Esophagus muscularis mucosa (tissue), 4 donors: ENCODE results near the gene HAPSTR1.

Experiments used
- CTCF ChIP-seq, 3 experiments: fragments of 200-600 bp in 2 of 3; fragments of 450-650 bp in 1 of 3; sonication (generic) in 2 of 3; IDR thresholded peaks; one replicate each; pipeline ENCODE4 v1.5.1; 2017 to 2019; ENCODE audit warnings: antibody characterized with exemption in 3 of 3, mild to moderate bottlenecking in 2 of 3, moderate library complexity in 1 of 3
- EP300 ChIP-seq: sonication (generic); formaldehyde crosslinking; IDR thresholded peaks from one replicate; pipeline ENCODE4 v1.6.1; 2017; ENCODE audit warnings: antibody characterized with exemption
- POLR2A ChIP-seq: fragments of 450-650 bp; IDR thresholded peaks from one replicate; pipeline ENCODE4 v1.6.1; 2017; ENCODE audit warnings: antibody characterized with exemption, moderate library complexity, mild to moderate bottlenecking, low read depth
- POLR2AphosphoS5 ChIP-seq, 2 donors: sonication (generic); formaldehyde crosslinking; IDR thresholded peaks; one replicate each; pipeline ENCODE4 v1.6.1; 2017; ENCODE audit warnings: antibody characterized with exemption in 2 of 2

- TF ChIP-seq CTCF (IDR thresholded peaks at IDR 0.05) (no peak), EP300 (no peak), POLR2A (no peak), POLR2AphosphoS5 (IDR thresholded peaks at IDR 0.05) (no peak)
Observed at GRCh38 chr16:9115277-9115676, 23.8 kb downstream of the HAPSTR1 start.
